Hepatic stellate cell (primary cell): ENCODE data around the gene VPS37C.
"Not testable (repeated sequence)": the region's sequence is repeated elsewhere in the genome, so short reads cannot be mapped to it uniquely, and the experiment has no call there.

ENCODE experiments used
- DNase-seq: peaks from one replicate; pipeline ENCODE4 v3.0.0; 2011; ENCODE audit warnings: low spot score

The VPS37C gene

DNA sequence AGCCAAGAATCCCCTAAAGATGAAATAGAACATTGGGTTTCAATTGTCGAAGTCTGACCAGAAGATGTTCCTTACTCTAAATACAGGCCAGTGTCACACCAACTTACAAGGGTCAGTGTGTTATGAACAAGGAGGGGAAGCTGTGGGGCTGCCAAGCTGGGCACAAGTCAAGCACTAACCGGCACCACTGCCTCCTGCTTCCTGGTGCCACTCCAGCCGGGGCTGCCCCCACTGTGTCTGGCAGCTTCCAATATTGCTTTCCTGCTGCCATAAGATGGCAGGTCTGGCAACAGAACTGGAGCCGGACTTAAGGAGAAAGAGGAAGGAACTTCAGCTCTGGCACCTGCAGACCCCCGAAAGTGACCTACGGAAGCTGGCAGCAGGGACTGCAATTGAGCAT, 13.7 kb upstream of the VPS37C start:
- DNase-seq = no peak

DNA sequence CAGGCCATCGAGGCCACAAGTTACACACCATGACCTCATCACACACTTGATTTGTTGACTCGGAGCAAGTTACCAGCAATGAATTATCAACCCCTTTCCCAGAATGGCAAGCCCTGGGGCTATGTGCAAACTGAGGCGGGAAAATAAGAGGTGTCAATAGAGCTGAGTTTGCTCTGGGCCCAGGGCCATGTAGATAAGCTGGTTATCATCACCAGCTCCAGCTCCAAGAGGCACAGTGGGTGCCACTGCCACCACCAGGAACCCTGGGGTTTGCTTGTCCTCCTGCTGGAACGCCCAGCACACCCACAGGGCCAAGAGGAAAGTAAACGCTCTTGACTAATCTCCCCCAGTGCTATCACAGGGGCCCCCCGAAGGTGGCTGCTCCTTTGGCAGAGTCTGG, 13.0 kb upstream of the VPS37C start:
- DNase-seq = no peak

DNA sequence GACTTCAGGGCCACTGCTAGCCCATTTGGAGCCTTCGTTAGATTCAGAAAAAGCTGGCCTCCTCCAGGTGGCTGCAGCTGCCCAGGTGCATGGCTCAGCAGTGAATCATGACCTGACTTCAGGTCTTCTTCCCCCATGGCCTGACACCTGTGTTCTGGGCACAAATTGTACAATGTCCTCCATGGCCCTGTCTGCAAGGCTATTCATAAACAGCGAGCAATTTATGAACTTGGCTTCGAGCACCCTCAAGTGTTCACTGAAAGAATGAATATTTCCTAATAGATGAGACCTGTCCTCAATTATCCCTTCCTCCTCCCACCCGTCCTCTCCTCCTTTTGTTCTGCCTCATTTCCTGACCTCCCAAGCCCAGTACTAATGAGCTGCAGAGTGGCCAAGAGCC, 12.2 kb upstream of the VPS37C start:
- peak; percentile 45 for DNase-seq

DNA sequence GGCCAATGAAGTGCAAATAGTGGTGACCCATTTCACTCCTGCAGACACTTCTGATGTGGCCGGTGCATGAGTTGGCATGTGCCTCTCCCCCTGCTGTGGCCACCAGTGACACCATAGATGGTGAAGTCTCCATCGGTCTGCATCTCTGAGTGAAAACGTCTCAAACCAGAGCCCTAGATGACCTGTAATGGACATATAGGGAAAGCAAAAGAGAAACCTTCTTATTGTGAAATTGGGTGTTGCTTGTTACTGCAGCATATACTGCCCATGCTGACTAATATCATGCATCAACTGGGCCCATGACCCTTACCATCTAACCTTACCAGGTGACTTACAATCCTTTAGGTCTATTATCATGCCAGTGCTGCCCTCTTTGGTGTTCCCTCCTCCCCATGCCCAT, 11.7 kb upstream of the VPS37C start:
- DNase-seq = no peak

DNA sequence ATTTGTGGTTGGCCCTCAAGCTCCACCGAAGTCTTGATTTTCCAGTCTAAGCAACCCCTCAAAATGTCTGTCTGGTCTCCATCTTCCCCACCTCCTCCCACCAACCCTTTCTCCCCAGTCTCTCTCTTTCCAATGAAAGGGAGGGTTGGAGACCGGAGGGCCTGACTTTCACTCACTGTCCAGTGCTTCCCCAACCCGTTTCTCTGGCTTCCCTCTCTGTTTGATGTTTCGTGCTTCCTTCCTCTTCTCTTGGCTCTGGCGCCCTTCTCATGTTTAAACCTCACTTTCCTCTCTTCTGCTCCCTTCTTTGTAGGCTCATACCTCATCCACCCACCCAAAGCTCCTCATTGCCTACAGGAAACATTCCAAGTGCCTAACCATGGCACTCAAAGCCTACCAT, 11.1 kb upstream of the VPS37C start:
- no peak for DNase-seq

DNA sequence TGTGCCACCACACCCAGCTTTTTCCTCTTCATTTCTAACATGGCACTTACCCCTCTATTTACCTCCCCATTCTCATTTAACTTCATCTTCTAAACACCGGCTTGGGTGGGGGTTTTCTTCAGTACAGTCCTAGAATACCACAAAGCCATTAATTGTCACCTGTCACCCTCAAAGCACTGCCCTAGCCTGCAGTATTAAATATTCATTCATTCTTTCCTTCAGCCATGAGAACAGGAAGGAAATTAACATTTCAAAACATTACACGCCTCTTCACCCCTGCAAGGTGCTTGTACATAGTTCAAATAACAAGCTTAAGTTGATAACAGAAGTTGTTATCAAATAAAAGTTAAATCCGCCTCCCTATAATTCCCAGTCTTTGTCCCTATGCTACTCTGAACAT, 10.7 kb upstream of the VPS37C start:
- no peak for DNase-seq

DNA sequence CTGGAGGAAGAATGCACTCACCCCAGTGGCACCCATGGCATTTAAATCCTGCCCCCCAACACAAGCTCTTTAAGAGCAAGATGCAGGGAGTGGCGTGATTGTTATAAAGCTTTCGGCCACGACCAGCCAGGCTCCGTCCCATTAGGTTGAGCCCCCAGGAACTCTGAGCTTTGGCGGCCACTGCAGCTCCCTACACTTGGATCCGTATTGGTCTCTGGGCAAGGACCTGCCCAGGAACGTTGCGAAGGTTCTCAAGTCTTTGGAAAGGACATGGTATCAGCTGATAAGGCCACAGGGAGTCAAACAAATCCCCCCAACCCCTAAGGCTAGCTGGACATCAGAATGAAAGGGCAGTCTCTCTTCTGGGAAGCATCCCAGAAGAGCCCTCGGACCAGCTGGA, 9.3 kb upstream of the VPS37C start:
- DNase-seq = no peak

DNA sequence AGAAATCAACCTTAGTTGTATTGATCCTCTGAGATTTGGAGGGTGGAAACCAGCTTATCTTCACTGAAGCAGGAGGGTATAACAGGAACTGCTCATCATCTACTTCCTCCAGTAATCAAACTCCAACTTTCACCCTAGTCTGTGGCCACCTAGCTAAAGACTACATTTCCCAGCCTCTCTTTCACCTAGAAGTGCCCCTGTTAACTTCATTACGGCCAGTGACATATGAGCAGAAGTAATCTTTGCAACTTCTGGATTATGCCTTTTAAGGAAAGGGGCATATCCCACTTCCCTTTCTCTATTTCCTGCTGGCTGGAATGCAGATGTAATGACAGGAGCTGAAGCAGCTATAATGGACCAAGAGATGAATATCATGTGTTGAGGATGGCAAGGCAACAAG, 7.6 kb upstream of the VPS37C start:
- DNase-seq = no peak

DNA sequence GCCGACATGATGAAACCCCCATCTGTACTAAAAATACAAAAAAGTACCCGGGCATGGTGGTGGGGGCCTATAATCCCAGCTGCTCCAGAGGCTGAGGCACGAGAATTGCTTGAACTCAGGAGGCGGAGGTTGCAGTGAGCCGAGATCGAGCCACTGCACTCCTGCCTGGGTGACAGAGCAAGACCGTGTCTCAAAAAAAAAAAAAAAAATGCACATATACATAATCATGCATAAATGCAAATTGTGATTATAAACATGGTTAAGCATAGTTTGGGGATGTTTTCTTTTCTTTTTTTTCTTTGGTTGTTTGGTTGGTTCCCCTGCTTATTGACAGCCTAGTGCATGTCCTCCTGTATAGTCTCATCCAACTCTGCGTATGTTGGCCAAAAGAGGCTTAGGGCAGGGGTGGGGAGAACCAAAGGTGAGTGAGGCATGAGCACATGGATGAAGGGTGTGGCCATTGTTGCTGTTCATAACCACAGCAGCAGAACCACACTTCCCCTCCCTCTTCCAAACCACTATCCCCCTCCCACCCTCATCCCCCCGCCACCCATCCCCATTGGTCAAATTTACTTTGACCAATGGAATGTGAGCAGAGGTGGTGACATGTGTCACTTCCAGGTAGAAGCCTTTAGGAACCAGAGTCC, 6.9 kb upstream of the VPS37C start:
- no peak for DNase-seq

DNA sequence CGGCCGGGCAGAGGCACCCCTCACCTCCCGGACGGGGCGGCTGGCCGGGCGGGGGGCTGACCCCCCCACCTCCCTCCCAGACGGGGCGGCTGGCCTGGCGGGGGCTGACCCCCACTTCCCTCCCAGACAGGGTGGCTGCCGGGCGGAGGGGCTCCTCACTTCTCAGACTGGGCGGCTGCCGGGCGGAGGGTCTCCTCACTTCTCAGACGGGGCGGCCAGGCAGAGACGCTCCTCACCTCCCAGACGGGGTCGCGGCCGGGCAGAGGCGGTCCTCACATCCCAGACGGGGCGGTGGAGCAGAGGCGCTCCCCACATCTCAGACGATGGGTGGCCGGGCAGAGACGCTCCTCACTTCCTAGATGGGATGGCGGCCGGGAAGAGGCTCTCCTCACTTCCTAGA, 5.1 kb upstream of the VPS37C start:
- not testable (repeated sequence) for DNase-seq

DNA sequence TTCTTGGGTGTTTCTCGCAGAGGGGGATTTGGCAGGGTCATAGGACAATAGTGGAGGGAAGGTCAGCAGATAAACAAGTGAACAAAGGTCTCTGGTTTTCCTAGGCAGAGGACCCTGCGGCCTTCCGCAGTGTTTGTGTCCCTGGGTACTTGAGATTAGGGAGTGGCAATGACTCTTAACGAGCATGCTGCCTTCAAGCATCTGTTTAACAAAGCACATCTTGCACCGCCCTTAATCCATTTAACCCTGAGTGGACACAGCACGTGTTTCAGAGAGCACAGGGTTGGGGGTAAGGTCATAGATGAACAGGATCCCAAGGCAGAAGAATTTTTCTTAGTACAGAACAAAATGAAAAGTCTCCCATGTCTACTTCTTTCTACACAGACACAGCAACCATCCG, 4.6 kb upstream of the VPS37C start:
- DNase-seq = not testable (repeated sequence)

DNA sequence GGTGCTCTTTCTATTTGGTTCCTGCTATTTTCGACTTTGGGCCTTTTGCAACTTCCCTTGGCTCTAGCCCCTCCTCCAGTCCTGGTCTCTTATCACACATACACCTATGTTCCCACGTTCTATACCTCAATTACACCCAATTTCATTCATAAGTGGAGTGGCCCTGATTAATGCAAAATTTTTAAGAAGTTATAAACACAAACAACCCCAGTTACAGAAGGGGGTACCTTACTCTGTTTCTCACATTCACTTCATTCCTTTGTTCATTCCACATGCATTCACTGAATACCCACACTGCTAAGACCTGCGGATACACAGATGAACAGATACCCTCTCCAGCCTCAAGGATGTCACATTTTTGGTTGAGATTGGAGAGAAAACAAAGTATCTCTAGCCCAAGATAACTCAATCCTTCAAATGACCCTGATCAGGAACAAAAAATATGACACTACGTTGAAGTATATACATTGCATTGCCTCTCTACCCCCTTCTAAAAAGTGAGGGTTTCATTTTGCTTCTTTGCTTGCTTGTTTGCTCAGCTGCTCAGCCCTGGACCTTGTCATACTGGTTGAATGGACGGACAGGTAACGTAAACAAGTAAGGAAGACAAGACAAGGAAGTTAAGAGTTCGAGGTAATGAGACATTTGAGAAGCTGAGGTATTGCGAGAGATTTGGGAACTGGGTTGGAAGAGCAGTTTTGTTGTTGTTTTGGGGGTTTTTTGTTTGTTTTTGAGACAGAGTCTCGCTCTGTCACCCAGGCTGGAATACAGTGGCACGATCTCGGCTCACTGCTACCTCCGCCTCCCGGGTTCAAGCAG, 3.6 kb upstream of the VPS37C start:
- DNase-seq = no peak

DNA sequence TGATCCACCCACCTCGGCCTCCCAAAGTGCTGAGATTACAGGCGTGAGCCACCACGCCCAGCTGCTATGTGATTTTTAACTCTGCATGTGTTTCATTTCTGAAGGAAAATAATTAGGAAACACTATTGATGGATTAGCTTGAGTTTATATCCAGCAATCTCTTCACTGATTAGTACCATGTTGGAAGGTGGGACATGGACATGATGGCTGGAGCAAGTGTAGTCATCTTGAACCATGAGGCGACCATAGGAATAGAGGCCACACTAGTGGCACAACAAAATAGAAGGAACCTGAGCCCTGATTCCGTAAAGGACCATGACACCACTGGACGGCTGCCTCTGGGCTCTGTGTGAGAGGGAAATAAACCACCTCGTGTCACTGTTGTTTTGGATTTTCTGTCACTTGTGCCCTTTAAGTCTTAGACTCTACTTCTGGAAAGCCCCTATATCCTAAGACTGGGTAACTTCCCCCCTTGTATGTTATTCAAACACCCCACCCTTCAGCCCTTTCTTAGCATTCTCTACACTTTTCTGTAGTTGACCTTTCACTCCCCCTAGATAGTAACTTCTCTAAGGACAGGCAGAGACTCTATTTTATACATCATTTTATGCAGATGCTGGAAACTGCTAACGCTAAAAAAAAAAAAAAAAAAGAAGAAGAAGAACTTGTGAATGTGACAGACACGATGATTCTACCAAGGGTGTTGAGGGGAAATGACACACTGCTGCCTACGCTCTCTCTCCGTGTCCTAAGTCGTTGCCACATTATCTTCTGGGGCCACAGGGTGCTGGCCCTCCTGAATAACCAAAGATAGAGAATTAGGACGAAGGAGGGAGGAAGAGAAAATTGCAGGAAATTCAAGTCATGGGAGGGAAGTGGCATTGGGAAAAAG, 2.7 kb upstream of the VPS37C start:
- DNase-seq = no peak

DNA sequence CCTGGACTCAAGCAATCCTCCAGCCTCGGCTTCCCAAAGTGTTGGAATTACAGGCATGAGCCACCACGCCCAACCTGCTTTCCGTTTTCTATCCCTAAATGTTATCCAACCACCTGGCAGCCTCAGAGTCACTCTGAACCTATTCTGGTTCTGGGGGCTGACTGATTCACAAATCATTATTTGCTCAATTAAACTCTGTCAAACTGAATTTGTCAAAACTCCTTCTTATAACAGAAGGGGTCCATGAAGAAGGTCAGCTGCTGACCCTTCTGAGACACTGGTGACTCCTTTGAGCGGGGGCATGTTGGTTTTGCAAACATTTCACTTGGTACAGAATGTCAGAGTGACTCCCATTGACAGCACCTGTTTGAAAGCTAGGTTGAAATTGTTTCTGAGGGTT, 1.8 kb upstream of the VPS37C start:
- DNase-seq = no peak

DNA sequence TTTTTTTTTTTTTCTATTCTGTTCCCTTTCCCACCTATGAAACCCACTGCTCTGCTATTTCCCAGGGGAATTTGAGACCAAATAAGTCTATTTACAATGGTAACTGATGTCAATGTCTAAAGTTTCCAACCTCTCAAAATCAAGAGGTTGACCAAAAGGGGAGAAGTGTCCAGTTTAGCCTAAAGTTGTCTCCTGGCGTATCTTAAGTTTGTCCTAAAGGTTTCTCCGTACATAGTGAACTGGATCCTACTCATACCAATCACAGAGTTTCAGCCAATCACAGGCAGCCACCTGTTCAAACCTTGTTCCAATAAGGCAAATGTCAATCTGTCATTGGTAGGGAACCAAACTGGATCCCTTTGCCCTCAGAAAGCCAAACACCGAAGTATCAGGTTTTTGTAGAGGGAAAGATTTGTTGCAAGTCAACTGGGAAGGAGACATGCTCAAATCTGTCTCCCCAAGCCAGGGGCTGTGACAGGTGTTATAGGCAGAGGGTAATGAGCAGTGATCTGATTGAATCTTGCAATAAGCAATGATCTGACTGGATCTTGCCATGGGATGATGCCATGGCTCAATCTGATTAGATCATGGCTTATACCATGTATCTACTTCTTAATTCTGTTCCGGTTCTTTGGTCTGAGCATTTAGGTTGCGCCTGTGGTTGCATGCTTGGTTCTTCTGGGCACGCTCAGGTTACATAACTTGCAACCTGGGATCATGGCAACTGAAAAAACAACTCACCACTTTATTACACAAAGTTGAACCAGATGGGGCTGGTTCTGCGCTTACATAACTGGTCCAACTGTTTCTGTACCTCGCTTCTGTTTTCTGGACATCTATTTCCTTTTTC, 1.1 kb upstream of the VPS37C start:
- no peak for DNase-seq

DNA sequence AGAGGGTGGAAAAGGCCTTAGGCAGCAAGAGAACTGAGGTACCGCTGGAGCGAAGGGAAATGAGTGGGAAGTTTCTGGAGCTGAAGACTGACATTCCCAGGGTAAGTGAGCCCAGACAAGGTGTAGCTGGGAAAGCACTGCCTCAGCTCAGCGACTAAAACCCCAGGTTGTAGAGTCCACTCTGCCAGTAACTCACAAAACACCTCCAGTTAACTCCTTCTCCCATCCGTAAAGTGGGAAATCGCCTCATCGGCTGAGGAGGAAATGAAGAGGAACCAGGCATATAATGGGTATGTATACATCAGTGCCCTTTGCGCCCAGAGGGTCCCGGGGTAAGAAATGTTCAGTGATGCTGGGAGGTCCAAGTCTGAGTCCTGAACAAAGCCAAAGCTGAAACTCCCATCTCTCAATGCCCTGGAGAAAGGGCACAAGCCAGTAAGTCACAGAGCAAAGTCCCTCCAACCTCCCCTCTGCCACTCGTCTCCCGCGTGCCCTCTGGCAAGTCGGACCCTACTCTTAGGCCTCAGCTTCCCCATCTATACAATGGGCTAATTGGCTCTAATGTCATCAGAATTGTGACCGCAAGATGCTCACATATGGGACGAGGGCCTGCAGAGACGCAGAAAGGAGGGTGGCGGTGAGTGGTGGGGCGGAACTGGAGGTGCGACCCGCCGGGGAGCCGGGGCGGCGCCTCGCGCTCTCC, 588 bp downstream of the VPS37C start:
- DNase-seq = no peak

DNA sequence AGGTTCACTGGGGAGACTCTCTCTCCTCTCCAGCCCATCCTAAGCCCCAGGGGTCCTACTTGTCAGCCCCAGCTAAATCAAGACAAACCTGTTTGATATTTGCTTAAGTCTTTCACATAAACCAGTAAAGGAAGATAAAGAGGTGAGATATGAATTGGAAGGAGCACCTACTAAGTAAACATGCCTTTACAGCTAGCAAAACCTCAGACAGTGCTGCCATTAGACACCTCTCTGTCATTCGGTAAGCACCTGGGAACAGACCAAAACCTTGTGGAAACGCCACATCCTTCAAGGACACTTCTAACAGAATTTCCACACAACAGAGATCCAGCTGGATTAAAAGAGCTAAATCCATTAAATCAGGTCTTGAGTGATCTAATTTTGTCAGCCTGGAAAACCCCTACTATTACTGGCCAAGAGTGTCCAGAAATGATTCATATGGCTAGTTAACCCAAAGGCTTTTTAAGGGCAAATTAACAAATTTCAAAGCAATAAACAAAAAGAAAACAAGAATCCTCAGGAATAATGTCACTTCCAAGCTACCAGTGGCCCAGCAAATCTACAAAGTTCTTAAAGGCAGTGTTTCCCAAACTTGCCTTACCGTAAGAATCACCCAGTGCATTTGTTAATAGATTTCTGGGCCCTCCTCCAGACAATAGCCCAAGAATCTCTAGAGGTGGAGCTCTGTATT, 2.4 kb downstream of the VPS37C start:
- DNase-seq = no peak

DNA sequence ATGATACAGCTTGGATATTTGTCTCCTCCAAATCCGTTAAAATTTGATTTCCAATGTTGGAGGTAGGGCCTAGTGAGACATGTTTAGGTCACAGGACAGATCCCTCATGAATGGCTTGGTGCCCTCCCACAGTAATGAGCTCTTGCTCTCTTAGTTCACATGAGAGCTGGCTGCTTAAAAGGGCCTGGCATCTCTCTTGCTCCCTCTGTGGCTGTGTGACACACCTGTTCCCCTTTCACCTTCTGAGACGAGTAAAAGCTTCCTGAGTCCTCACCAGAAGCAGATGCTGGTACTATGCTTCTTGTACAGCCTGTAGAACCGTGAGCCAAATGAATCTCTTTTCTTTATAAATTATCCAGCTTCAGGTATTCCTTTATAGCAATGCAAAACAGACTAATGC, 3.5 kb downstream of the VPS37C start:
- DNase-seq = no peak

DNA sequence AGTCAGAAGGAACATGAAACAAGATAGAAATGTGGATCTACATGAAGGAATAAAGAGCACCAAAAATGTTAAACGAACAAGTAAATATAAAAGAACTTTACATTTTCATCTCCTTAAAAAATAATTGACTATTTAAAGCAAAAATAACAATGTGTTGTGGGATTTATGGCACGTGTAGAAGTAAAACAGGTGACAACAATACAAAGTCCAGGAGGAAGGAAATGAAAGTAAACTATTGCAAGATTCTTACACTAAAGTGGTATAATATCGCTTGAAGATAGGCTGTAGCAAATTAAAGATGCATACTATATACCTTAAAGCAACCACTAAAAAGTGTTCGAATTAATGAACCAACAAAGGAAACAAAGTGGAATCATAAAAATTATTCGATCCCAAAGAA, 5.5 kb downstream of the VPS37C start:
- no peak for DNase-seq

DNA sequence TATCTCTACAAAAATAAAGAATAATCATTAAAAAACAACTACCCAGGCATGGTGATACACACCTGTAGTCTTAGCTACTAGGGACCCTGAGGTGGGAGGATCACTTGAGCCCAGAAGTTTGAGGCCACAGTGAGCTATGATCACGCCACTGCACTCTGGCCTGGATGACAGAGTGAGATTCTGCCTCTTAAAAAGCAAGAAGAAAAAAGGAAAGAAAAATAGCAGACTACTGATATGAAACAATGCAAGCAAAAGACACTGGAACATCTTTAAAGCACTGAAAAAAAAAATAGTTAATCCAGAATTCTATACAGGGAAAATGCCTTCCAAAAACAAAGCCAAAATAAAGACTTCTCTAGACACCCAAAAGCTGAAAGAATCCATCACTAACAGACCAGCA, 5.9 kb downstream of the VPS37C start:
- no peak for DNase-seq

DNA sequence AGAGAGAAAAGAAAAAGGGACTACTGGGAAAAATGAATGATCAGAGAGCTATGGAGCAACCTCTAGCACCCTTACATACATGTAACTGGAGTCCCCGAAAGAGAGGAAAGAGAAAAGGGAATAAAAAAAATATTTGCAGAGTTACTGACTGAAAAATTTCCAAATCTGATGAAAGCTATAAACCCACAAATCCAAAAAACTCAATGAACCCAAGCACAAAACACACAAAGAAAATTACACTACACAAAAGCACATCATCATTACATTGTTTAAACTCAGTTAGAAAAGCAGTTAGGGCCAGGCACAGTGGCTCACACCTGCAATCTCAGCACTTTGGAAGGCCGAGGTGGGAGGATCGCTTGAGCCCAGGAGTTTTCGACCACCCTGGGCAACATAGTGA, 6.7 kb downstream of the VPS37C start:
- no peak for DNase-seq
